Loucy (cell line): ENCODE results near the gene TGDS.

Source experiments
- EZH2phosphoT487 ChIP-seq: fragments of 200-600 bp; IDR thresholded peaks from 2 replicates; pipeline ENCODE4 v1.6.1; 2018; ENCODE audit warnings: antibody characterized with exemption, mild to moderate bottlenecking, moderate library complexity, borderline replicate concordance
- TF ChIP-seq, protein P1 (sequence below): fragments of 200-600 bp; sonication (generic); conservative IDR thresholded peaks from 2 replicates; pipeline ENCODE4 v1.5.1; 2014; ENCODE audit warnings: mild to moderate bottlenecking, antibody characterized with exemption, low read length

DNA sequence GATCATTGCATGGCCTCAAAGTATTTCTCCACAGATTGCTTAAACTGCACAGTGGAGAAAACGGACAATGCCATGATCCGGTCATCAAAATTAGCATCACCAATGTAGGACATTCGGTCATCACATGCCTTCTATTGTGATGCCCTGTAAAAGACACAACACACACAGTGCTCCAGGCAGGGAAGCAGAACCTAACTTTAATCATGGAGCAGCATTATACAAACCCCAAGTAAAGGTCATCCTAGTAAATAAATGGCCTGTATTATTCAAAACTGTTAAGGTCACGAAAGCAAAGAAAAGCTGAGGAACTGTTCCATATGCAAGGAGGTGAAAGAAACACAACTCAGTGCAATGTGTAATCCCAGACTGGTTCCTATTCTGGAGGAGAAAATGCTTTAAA lies 42.2 kb downstream of the TGDS start:
- TF ChIP-seq, protein P1, sequence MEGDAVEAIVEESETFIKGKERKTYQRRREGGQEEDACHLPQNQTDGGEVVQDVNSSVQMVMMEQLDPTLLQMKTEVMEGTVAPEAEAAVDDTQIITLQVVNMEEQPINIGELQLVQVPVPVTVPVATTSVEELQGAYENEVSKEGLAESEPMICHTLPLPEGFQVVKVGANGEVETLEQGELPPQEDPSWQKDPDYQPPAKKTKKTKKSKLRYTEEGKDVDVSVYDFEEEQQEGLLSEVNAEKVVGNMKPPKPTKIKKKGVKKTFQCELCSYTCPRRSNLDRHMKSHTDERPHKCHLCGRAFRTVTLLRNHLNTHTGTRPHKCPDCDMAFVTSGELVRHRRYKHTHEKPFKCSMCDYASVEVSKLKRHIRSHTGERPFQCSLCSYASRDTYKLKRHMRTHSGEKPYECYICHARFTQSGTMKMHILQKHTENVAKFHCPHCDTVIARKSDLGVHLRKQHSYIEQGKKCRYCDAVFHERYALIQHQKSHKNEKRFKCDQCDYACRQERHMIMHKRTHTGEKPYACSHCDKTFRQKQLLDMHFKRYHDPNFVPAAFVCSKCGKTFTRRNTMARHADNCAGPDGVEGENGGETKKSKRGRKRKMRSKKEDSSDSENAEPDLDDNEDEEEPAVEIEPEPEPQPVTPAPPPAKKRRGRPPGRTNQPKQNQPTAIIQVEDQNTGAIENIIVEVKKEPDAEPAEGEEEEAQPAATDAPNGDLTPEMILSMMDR = no peak
- no peak for TF ChIP-seq EZH2phosphoT487
